Breast epithelium (tissue), 4 donors: Measurements from ENCODE around the gene SOCS4. TPM values are rescaled to one million over a fixed set of nuclear protein-coding genes. Genes with fewer than 3 reads are reported as not detected.
A peak's percentile ranks its signal among the peaks of the same experiment; 100 is the strongest.
"Not testable (repeated sequence)": the region's sequence is repeated elsewhere in the genome, so short reads cannot be mapped to it uniquely, and the experiment has no call there.

Experiments used
- DNase-seq, 2 donors: peaks; one replicate each; pipeline ENCODE4 v3.0.0-alpha.2; 2019; ENCODE audit warnings: low spot score in 2 of 2
- H3K27ac ChIP-seq, 2 donors: fragments of 200-600 bp; sonication (generic) in 1 of 2; one replicate each; pipeline ENCODE4 v1.5.1; 2016 to 2019; ENCODE audit warnings: mild to moderate bottlenecking in 1 of 2
- H3K27me3 ChIP-seq, 2 donors: fragments of 200-600 bp; sonication (generic) in 1 of 2; one replicate each; pipeline versions ENCODE4 v1.5.1 to v1.6.0; 2017 to 2019; ENCODE audit warnings: control low read depth in 1 of 2, mild to moderate bottlenecking in 1 of 2
- H3K36me3 ChIP-seq: fragments of 200-600 bp; one replicate; pipeline ENCODE4 v1.5.1; 2019
- H3K4me1 ChIP-seq, 2 donors: fragments of 200-600 bp; sonication (generic); one replicate each; pipeline ENCODE4 v1.5.1; 2016 to 2019; ENCODE audit warnings: control low read depth in 1 of 2
- H3K4me3 ChIP-seq, 3 donors: fragments of 200-600 bp; sonication (generic); 1 replicate in 2 of 3; 2 replicates in 1 of 3; pipeline ENCODE4 v1.5.1; 2016 to 2019; ENCODE audit warnings: mild to moderate bottlenecking in 3 of 3, moderate library complexity in 2 of 3
- H3K9me3 ChIP-seq, 2 donors: fragments of 200-600 bp; sonication (generic) in 1 of 2; one replicate each; pipeline ENCODE4 v1.5.1; 2016 to 2019; ENCODE audit warnings: control low read depth in 1 of 2
- CTCF ChIP-seq, 3 donors: fragments of 450-650 bp; IDR thresholded peaks; one replicate each; pipeline ENCODE4 v1.5.1; 2016 to 2017; ENCODE audit warnings: antibody characterized with exemption in 3 of 3, mild to moderate bottlenecking in 3 of 3, moderate library complexity in 3 of 3
- POLR2A ChIP-seq: fragments of 450-650 bp; IDR thresholded peaks from one replicate; pipeline ENCODE4 v1.6.1; 2016; ENCODE audit warnings: antibody characterized with exemption, mild to moderate bottlenecking, moderate library complexity
- POLR2AphosphoS5 ChIP-seq, 3 donors: sonication (generic); formaldehyde crosslinking; IDR thresholded peaks; one replicate each; pipeline ENCODE4 v1.6.1; 2017; ENCODE audit warnings: antibody characterized with exemption in 3 of 3
- intact Hi-C: fragments of 100-400 bp; cut with DNase I; formaldehyde crosslinking; loops from one replicate; pipeline ENCODE4 v1.15.1; 2023; ENCODE audit warnings: low total_unique reads
- total RNA-seq, 3 donors: library from RNA; depleted of rRNA; stranded (reverse); fragments of >200 nt; gene quantifications; one replicate each; pipeline ENCODE4 v1.1.0, GENCODE V29; 2016

SOCS4 gene
- total RNA-seq, 3 donors from 2014 or later = 16.0 to 23.3 (median 16.3) TPM

- TF ChIP-seq POLR2A (no peak), POLR2AphosphoS5 (IDR thresholded peaks at IDR 0.05) (no peak), CTCF (IDR thresholded peaks at IDR 0.05) (no peak)
- Histone ChIP-seq H3K4me1 (no peaks in the 10 kb centered on the region), H3K4me3 (no peak overlapping the region), H3K9me3 (no peaks in the 10 kb centered on the region), H3K27ac (no peak overlapping the region), H3K27me3 (no peaks in the 10 kb centered on the region), H3K36me3 (no peaks in the 10 kb centered on the region)
- intact Hi-C loops = no loop called here
- DNase-seq = no peak
These were observed 22.0 kb upstream of the SOCS4 start for GRCh38 chr14:55005071-55005470.

- no peaks in the 10 kb centered on the region for H3K4me1 ChIP-seq
- intact Hi-C loops = no loop called here
- no peak overlapping the region for H3K27ac ChIP-seq
- no peak overlapping the region for H3K4me3 ChIP-seq
- no peak for DNase-seq
- H3K27me3 ChIP-seq = no peaks in the 10 kb centered on the region
- H3K9me3 ChIP-seq = no peaks in the 10 kb centered on the region
- H3K36me3 ChIP-seq = no peaks in the 10 kb centered on the region
- TF ChIP-seq POLR2AphosphoS5 (IDR thresholded peaks at IDR 0.05) (no peak), CTCF (IDR thresholded peaks at IDR 0.05) (no peak)
These were observed 12.0 kb upstream of the SOCS4 start for GRCh38 chr14:55015006-55015405.

GRCh38 chr14:55019968-55020554 is 7.0 kb upstream of the SOCS4 start:
- Histone ChIP-seq H3K36me3 (no peaks in the 10 kb centered on the region), H3K27ac (no peak overlapping the region)
- no peak for TF ChIP-seq CTCF (IDR thresholded peaks at IDR 0.05)
- no peak for TF ChIP-seq POLR2AphosphoS5 (IDR thresholded peaks at IDR 0.05)
- TF ChIP-seq POLR2A = no peak

GRCh38 chr14:55024365-55024764 is 2.7 kb upstream of the SOCS4 start:
- H3K36me3 ChIP-seq, H3K27me3 ChIP-seq, DNase-seq, H3K4me1 ChIP-seq, H3K4me3 ChIP-seq, H3K9me3 ChIP-seq, intact Hi-C loops, H3K27ac ChIP-seq: not testable (repeated sequence)

More at GRCh38 chr14:55019968-55020554, 7.0 kb upstream of the SOCS4 start:
- H3K27me3 ChIP-seq = no peaks in the 10 kb centered on the region
- H3K4me1 ChIP-seq = no peaks in the 10 kb centered on the region
- no peaks in the 10 kb centered on the region for H3K9me3 ChIP-seq
- intact Hi-C loops = no loop called here
- no peak for DNase-seq
- no peak overlapping the region for H3K4me3 ChIP-seq

GRCh38 chr14:55025948-55026347 is 1.1 kb upstream of the SOCS4 start:
- no peak for DNase-seq
- H3K9me3 ChIP-seq = no peaks in the 10 kb centered on the region
- H3K27ac ChIP-seq = no peak overlapping the region
- no peak for TF ChIP-seq POLR2AphosphoS5 (IDR thresholded peaks at IDR 0.05)
- TF ChIP-seq POLR2A = no peak
- no peak for TF ChIP-seq CTCF (IDR thresholded peaks at IDR 0.05)
- no peaks in the 10 kb centered on the region for H3K36me3 ChIP-seq
- H3K4me3 ChIP-seq = peak overlapping the region; percentile 64 to 86 (median 71)
- H3K27me3 ChIP-seq = no peaks in the 10 kb centered on the region
- intact Hi-C loops = no loop called here
- no peaks in the 10 kb centered on the region for H3K4me1 ChIP-seq

GRCh38 chr14:55026441-55026792 is 619 bp upstream of the SOCS4 start:
- H3K36me3 ChIP-seq = no peaks in the 10 kb centered on the region
- no peak for TF ChIP-seq POLR2AphosphoS5 (IDR thresholded peaks at IDR 0.05)
- TF ChIP-seq CTCF (IDR thresholded peaks at IDR 0.05) = no peak
- TF ChIP-seq POLR2A = no peak
- H3K27me3 ChIP-seq = no peaks in the 10 kb centered on the region
- H3K27ac ChIP-seq = peak overlapping the region; percentile 80 to 84
- DNase-seq = no peak
- H3K9me3 ChIP-seq = no peaks in the 10 kb centered on the region
- intact Hi-C loops = no loop called here
- no peaks in the 10 kb centered on the region for H3K4me1 ChIP-seq
- peak overlapping the region; percentile 64 to 86 (median 71) for H3K4me3 ChIP-seq
